Measurements from ENCODE around the gene GPATCH1. TPM values are rescaled to one million over a fixed set of nuclear protein-coding genes. Genes with fewer than 3 reads are reported as not detected.

GPATCH1 gene
- total RNA-seq, 4 donors from 2014 or later: 6.6 to 32.1 (median 10.6) TPM

GRCh38 chr19:33085570-33086128 lies 4.7 kb downstream of the GPATCH1 start:
- Histone ChIP-seq H3K27me3 (no peaks in the 10 kb centered on the region), H3K9me3 (no peaks in the 10 kb centered on the region), H3K4me1 (peaks cover 0 to 15% (median 12%) of the 10 kb centered on the region in 4 donors), H3K4me3 (no peak overlapping the region), H3K36me3 (peaks cover under 1 to 43% (median 17%) of the 10 kb centered on the region in 3 donors), H3K27ac (no peak overlapping the region)
- TF ChIP-seq EP300 (IDR thresholded peaks at IDR 0.05) (no peak), CTCF (IDR thresholded peaks at IDR 0.05) (no peak), POLR2A (IDR thresholded peaks at IDR 0.05) (no peak)
- 87 to 95% methylated on average over 3 of the region's 3 CpGs for WGBS, 2 donors
- no peak for DNase-seq (ENCODE audit: low spot score in 2 of 2)

- Histone ChIP-seq H3K4me3 (no peak overlapping the region), H3K36me3 (peaks cover 2 to 56% (median 17%) of the 10 kb centered on the region in 3 donors), H3K4me1 (peaks cover 0 to 8% (median 5%) of the 10 kb centered on the region in 4 donors), H3K27me3 (no peaks in the 10 kb centered on the region), H3K9me3 (no peaks in the 10 kb centered on the region), H3K27ac (no peak overlapping the region)
- TF ChIP-seq EP300 (IDR thresholded peaks at IDR 0.05): no peak
- no peak for TF ChIP-seq CTCF (IDR thresholded peaks at IDR 0.05)
- TF ChIP-seq POLR2A (IDR thresholded peaks at IDR 0.05): no peak
- DNase-seq (ENCODE audit: low spot score in 2 of 2): no peak
- WGBS, 2 donors: 89 to 93% methylated on average over 1 of the region's 1 CpG
Observed at GRCh38 chr19:33086955-33087354, 6.0 kb downstream of the GPATCH1 start.

GRCh38 chr19:33089010-33089409 lies 8.0 kb downstream of the GPATCH1 start:
- no peak for TF ChIP-seq EP300 (IDR thresholded peaks at IDR 0.05)
- TF ChIP-seq CTCF (IDR thresholded peaks at IDR 0.05): no peak
- TF ChIP-seq POLR2A (IDR thresholded peaks at IDR 0.05): no peak
- Histone ChIP-seq H3K27ac (no peak overlapping the region), H3K36me3 (peaks cover 2 to 77% (median 27%) of the 10 kb centered on the region in 3 donors), H3K4me3 (no peak overlapping the region), H3K27me3 (no peaks in the 10 kb centered on the region), H3K4me1 (no peaks in the 10 kb centered on the region), H3K9me3 (no peaks in the 10 kb centered on the region)
- WGBS, 2 donors: 80 to 81% methylated on average over 3 of the region's 3 CpGs
- no peak for DNase-seq (ENCODE audit: low spot score in 2 of 2)

- Histone ChIP-seq H3K4me3 (no peak overlapping the region), H3K9me3 (no peaks in the 10 kb centered on the region), H3K36me3 (peaks cover 2 to 81% (median 27%) of the 10 kb centered on the region in 3 donors), H3K27ac (no peak overlapping the region), H3K4me1 (no peaks in the 10 kb centered on the region), H3K27me3 (no peaks in the 10 kb centered on the region)
- no peak for DNase-seq (ENCODE audit: low spot score in 2 of 2)
- TF ChIP-seq POLR2A (IDR thresholded peaks at IDR 0.05) (no peak), CTCF (IDR thresholded peaks at IDR 0.05) (no peak)
- 88 to 89% methylated on average over 3 of the region's 3 CpGs for WGBS, 2 donors
Observed at GRCh38 chr19:33090179-33090578, 9.2 kb downstream of the GPATCH1 start.

GRCh38 chr19:33093420-33094210 lies 12.6 kb downstream of the GPATCH1 start:
- Histone ChIP-seq H3K27ac (no peak overlapping the region), H3K4me1 (no peaks in the 10 kb centered on the region), H3K36me3 (peaks cover 2 to 98% (median 40%) of the 10 kb centered on the region in 3 donors), H3K4me3 (no peak overlapping the region), H3K9me3 (no peaks in the 10 kb centered on the region), H3K27me3 (no peaks in the 10 kb centered on the region)
- TF ChIP-seq POLR2A (IDR thresholded peaks at IDR 0.05): no peak
- TF ChIP-seq CTCF (IDR thresholded peaks at IDR 0.05): no peak
- TF ChIP-seq EP300 (IDR thresholded peaks at IDR 0.05): no peak
- WGBS, 2 donors: 91 to 94% methylated on average over 11 of the region's 11 CpGs
- DNase-seq (ENCODE audit: low spot score in 2 of 2): no peak

All from tibial nerve (tissue), 4 donors.